ENCODE results near the gene LYPD4. TPM values are rescaled to one million over a fixed set of nuclear protein-coding genes. Genes with fewer than 3 reads are reported as not detected.

Gene LYPD4
- total RNA-seq, 1 experiment from 2014 or later: not detected

DNA sequence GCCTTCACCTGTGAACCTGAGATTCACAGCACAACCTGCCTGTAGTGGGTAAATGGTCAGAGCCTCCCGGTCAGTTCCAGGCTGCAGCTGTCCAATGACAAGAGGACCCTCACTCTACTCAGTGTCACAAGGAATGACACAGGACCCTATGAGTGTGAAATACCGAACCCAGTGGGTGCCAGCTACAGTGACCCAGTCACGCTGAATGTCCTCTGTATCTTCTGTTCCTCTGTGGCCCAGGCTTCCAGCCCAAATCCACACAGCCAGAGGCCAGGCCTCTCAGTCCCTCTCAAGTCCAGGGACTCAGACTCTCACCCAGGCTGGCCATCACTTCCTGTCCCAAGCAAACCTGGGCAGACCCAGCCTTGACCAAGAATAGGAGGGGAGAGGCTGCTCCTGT lies 37.3 kb downstream of the LYPD4 start:
- POLR2A ChIA-PET: no interaction called here
- TF ChIP-seq IRF2 (CRISPR knock-in tag; IDR thresholded peaks at IDR 0.05; ENCODE audit: borderline replicate concordance, low read depth) (no peak), NFYB (CRISPR knock-in tag; conservative IDR thresholded peaks at IDR 0.05; ENCODE audit: low read depth) (no peak), CBFB (CRISPR knock-in tag; IDR thresholded peaks at IDR 0.05; ENCODE audit: low read depth) (no peak), ATF1 (CRISPR knock-in tag; IDR thresholded peaks at IDR 0.05) (no peak), ZNF219 (CRISPR knock-in tag; IDR thresholded peaks at IDR 0.05; ENCODE audit: borderline replicate concordance) (no peak), TEAD1 (CRISPR knock-in tag; IDR thresholded peaks at IDR 0.05) (no peak), SMAD4 (CRISPR knock-in tag; IDR thresholded peaks at IDR 0.05) (no peak), SMAD3 (CRISPR knock-in tag; IDR thresholded peaks at IDR 0.05; ENCODE audit: borderline replicate concordance) (no peak)
- TF ChIP-seq, protein P1, sequence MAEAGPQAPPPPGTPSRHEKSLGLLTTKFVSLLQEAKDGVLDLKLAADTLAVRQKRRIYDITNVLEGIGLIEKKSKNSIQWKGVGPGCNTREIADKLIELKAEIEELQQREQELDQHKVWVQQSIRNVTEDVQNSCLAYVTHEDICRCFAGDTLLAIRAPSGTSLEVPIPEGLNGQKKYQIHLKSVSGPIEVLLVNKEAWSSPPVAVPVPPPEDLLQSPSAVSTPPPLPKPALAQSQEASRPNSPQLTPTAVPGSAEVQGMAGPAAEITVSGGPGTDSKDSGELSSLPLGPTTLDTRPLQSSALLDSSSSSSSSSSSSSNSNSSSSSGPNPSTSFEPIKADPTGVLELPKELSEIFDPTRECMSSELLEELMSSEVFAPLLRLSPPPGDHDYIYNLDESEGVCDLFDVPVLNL (CRISPR knock-in tag; IDR thresholded peaks at IDR 0.05; ENCODE audit: borderline replicate concordance, low read depth): no peak
- TF ChIP-seq, protein P2, sequence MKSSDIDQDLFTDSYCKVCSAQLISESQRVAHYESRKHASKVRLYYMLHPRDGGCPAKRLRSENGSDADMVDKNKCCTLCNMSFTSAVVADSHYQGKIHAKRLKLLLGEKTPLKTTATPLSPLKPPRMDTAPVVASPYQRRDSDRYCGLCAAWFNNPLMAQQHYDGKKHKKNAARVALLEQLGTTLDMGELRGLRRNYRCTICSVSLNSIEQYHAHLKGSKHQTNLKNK (CRISPR knock-in tag; IDR thresholded peaks at IDR 0.05): no peak
- TF ChIP-seq, protein P3, sequence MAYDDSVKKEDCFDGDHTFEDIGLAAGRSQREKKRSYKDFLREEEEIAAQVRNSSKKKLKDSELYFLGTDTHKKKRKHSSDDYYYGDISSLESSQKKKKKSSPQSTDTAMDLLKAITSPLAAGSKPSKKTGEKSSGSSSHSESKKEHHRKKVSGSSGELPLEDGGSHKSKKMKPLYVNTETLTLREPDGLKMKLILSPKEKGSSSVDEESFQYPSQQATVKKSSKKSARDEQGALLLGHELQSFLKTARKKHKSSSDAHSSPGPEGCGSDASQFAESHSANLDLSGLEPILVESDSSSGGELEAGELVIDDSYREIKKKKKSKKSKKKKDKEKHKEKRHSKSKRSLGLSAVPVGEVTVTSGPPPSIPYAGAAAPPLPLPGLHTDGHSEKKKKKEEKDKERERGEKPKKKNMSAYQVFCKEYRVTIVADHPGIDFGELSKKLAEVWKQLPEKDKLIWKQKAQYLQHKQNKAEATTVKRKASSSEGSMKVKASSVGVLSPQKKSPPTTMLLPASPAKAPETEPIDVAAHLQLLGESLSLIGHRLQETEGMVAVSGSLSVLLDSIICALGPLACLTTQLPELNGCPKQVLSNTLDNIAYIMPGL (CRISPR knock-in tag; IDR thresholded peaks at IDR 0.05): no peak
- TF ChIP-seq, protein P4, sequence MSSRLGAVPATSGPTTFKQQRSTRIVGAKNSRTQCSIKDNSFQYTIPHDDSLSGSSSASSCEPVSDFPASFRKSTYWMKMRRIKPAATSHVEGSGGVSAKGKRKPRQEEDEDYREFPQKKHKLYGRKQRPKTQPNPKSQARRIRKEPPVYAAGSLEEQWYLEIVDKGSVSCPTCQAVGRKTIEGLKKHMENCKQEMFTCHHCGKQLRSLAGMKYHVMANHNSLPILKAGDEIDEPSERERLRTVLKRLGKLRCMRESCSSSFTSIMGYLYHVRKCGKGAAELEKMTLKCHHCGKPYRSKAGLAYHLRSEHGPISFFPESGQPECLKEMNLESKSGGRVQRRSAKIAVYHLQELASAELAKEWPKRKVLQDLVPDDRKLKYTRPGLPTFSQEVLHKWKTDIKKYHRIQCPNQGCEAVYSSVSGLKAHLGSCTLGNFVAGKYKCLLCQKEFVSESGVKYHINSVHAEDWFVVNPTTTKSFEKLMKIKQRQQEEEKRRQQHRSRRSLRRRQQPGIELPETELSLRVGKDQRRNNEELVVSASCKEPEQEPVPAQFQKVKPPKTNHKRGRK (CRISPR knock-in tag; IDR thresholded peaks at IDR 0.05; ENCODE audit: borderline replicate concordance): no peak
- TF ChIP-seq, protein P5, sequence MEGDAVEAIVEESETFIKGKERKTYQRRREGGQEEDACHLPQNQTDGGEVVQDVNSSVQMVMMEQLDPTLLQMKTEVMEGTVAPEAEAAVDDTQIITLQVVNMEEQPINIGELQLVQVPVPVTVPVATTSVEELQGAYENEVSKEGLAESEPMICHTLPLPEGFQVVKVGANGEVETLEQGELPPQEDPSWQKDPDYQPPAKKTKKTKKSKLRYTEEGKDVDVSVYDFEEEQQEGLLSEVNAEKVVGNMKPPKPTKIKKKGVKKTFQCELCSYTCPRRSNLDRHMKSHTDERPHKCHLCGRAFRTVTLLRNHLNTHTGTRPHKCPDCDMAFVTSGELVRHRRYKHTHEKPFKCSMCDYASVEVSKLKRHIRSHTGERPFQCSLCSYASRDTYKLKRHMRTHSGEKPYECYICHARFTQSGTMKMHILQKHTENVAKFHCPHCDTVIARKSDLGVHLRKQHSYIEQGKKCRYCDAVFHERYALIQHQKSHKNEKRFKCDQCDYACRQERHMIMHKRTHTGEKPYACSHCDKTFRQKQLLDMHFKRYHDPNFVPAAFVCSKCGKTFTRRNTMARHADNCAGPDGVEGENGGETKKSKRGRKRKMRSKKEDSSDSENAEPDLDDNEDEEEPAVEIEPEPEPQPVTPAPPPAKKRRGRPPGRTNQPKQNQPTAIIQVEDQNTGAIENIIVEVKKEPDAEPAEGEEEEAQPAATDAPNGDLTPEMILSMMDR (IDR thresholded peaks at IDR 0.05): no peak
- TF ChIP-seq, protein P6, sequence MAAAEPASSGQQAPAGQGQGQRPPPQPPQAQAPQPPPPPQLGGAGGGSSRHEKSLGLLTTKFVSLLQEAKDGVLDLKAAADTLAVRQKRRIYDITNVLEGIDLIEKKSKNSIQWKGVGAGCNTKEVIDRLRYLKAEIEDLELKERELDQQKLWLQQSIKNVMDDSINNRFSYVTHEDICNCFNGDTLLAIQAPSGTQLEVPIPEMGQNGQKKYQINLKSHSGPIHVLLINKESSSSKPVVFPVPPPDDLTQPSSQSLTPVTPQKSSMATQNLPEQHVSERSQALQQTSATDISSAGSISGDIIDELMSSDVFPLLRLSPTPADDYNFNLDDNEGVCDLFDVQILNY (CRISPR knock-in tag; IDR thresholded peaks at IDR 0.05): no peak
- TF ChIP-seq, protein P7, sequence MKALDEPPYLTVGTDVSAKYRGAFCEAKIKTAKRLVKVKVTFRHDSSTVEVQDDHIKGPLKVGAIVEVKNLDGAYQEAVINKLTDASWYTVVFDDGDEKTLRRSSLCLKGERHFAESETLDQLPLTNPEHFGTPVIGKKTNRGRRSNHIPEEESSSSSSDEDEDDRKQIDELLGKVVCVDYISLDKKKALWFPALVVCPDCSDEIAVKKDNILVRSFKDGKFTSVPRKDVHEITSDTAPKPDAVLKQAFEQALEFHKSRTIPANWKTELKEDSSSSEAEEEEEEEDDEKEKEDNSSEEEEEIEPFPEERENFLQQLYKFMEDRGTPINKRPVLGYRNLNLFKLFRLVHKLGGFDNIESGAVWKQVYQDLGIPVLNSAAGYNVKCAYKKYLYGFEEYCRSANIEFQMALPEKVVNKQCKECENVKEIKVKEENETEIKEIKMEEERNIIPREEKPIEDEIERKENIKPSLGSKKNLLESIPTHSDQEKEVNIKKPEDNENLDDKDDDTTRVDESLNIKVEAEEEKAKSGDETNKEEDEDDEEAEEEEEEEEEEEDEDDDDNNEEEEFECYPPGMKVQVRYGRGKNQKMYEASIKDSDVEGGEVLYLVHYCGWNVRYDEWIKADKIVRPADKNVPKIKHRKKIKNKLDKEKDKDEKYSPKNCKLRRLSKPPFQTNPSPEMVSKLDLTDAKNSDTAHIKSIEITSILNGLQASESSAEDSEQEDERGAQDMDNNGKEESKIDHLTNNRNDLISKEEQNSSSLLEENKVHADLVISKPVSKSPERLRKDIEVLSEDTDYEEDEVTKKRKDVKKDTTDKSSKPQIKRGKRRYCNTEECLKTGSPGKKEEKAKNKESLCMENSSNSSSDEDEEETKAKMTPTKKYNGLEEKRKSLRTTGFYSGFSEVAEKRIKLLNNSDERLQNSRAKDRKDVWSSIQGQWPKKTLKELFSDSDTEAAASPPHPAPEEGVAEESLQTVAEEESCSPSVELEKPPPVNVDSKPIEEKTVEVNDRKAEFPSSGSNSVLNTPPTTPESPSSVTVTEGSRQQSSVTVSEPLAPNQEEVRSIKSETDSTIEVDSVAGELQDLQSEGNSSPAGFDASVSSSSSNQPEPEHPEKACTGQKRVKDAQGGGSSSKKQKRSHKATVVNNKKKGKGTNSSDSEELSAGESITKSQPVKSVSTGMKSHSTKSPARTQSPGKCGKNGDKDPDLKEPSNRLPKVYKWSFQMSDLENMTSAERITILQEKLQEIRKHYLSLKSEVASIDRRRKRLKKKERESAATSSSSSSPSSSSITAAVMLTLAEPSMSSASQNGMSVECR (CRISPR knock-in tag; IDR thresholded peaks at IDR 0.05; ENCODE audit: borderline replicate concordance): no peak
- TF ChIP-seq, protein P8, sequence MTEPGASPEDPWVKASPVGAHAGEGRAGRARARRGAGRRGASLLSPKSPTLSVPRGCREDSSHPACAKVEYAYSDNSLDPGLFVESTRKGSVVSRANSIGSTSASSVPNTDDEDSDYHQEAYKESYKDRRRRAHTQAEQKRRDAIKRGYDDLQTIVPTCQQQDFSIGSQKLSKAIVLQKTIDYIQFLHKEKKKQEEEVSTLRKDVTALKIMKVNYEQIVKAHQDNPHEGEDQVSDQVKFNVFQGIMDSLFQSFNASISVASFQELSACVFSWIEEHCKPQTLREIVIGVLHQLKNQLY (CRISPR knock-in tag; IDR thresholded peaks at IDR 0.05): no peak
- TF ChIP-seq, protein P9, sequence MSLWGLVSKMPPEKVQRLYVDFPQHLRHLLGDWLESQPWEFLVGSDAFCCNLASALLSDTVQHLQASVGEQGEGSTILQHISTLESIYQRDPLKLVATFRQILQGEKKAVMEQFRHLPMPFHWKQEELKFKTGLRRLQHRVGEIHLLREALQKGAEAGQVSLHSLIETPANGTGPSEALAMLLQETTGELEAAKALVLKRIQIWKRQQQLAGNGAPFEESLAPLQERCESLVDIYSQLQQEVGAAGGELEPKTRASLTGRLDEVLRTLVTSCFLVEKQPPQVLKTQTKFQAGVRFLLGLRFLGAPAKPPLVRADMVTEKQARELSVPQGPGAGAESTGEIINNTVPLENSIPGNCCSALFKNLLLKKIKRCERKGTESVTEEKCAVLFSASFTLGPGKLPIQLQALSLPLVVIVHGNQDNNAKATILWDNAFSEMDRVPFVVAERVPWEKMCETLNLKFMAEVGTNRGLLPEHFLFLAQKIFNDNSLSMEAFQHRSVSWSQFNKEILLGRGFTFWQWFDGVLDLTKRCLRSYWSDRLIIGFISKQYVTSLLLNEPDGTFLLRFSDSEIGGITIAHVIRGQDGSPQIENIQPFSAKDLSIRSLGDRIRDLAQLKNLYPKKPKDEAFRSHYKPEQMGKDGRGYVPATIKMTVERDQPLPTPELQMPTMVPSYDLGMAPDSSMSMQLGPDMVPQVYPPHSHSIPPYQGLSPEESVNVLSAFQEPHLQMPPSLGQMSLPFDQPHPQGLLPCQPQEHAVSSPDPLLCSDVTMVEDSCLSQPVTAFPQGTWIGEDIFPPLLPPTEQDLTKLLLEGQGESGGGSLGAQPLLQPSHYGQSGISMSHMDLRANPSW (CRISPR knock-in tag; conservative IDR thresholded peaks at IDR 0.05; ENCODE audit: low read depth): no peak
- Mint-ChIP-seq H3K4me3 (no peak overlapping the region), H3K27ac (no peak overlapping the region), H3K36me3 (no peaks in the 10 kb centered on the region), H3K9me3 (peaks cover under 1% of the 10 kb centered on the region; the same call in 1 of the 2 replicates), H3K27me3 (ENCODE audit: low read depth) (no peaks in the 10 kb centered on the region), H3K4me1 (peaks cover 2% of the 10 kb centered on the region; the same call in 1 of the 2 replicates)
- ATAC-seq: no peak
- DNase-seq (ENCODE audit: low spot score): no peak
- CTCF ChIA-PET: interaction anchor here (0.6 kb wide), 1 partner anchor 18 kb away, joined by 3 read pairs; no protein-coding TSS in a partner anchor

Data from WTC11 (cell line).